ENCODE measurements around the gene SERPINB3.

DNA sequence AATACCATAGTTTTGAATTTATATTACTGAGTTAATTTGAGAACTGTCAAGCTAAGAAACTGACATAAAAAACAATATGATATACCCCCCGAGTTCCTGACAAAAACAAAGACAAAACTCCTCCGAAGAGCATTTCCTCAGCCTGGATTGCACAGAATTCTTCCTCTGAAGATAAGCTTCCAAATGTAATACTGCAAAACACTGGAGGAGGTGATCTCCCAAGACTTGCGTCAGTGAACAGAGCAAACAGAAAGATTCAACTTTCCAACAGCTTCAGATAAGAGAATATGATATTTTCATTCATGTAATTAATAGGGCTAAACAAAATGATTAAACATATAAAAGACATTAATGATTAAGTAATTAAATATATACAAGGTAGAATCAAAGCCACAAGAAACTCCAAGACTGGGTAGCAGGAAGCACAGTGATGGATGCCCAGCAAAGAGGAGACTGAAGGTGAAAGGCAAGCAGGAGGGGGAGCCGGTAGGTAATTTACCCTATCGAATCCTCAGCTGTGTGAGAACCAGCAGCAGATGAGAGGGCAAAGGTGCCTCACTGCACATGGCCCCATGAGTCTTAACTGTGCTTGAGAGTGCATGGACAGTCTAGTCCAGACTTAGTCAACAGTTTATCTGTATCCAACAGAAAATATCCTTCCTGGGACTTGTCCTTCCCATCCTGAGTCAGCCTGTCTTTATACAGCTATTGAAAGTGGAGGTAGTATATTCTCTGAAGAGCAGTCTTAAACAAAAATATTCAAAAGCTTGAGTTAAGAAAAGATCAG lies 18.3 kb upstream of the SERPINB3 start:
- TF ChIP-seq, protein P1, sequence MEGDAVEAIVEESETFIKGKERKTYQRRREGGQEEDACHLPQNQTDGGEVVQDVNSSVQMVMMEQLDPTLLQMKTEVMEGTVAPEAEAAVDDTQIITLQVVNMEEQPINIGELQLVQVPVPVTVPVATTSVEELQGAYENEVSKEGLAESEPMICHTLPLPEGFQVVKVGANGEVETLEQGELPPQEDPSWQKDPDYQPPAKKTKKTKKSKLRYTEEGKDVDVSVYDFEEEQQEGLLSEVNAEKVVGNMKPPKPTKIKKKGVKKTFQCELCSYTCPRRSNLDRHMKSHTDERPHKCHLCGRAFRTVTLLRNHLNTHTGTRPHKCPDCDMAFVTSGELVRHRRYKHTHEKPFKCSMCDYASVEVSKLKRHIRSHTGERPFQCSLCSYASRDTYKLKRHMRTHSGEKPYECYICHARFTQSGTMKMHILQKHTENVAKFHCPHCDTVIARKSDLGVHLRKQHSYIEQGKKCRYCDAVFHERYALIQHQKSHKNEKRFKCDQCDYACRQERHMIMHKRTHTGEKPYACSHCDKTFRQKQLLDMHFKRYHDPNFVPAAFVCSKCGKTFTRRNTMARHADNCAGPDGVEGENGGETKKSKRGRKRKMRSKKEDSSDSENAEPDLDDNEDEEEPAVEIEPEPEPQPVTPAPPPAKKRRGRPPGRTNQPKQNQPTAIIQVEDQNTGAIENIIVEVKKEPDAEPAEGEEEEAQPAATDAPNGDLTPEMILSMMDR (IDR thresholded peaks at IDR 0.05; ENCODE audit: low read length) = no peak
- TF ChIP-seq EZH2 (IDR thresholded peaks at IDR 0.05; ENCODE audit: borderline replicate concordance, low read length) = no peak

Data from OCI-LY1 (cell line).